GM21515 (cell line): Measurements from ENCODE around the gene PCNX1.

Experiments used
- ATAC-seq: cut with Tn5 transposase; IDR thresholded peaks from one replicate; pipeline ENCODE4 v1.9.1; 2021; ENCODE audit not compliant: unreplicated experiment

The PCNX1 gene

GRCh38 chr14:70956511-70956910 is 49.3 kb downstream of the PCNX1 start:
- ATAC-seq: no peak

- no peak for ATAC-seq
Observed at GRCh38 chr14:70957710-70958109, 50.5 kb downstream of the PCNX1 start.

GRCh38 chr14:70962935-70963334 is 55.7 kb downstream of the PCNX1 start:
- ATAC-seq: no peak

GRCh38 chr14:70964492-70964891 is 57.2 kb downstream of the PCNX1 start:
- ATAC-seq: no peak

- no peak for ATAC-seq
Observed at GRCh38 chr14:70971560-70971959, 64.3 kb downstream of the PCNX1 start.

GRCh38 chr14:70972107-70972976 is 65.1 kb downstream of the PCNX1 start:
- ATAC-seq: no peak

- no peak for ATAC-seq
Observed at GRCh38 chr14:70976591-70976990, 69.3 kb downstream of the PCNX1 start.

GRCh38 chr14:70981000-70981952 is 74.0 kb downstream of the PCNX1 start:
- no peak for ATAC-seq

GRCh38 chr14:70982200-70982599 is 74.9 kb downstream of the PCNX1 start:
- ATAC-seq: no peak

GRCh38 chr14:70987041-70987440 is 79.8 kb downstream of the PCNX1 start:
- no peak for ATAC-seq

- ATAC-seq: no peak
Observed at GRCh38 chr14:70988452-70988851, 81.2 kb downstream of the PCNX1 start.

- no peak for ATAC-seq
Observed at GRCh38 chr14:70993931-70994330, 86.7 kb downstream of the PCNX1 start.

- no peak for ATAC-seq
Observed at GRCh38 chr14:70995211-70995610, 88.0 kb downstream of the PCNX1 start.

GRCh38 chr14:70995671-70996070 is 88.4 kb downstream of the PCNX1 start:
- ATAC-seq: no peak

GRCh38 chr14:70999117-70999516 is 91.9 kb downstream of the PCNX1 start:
- ATAC-seq: no peak

GRCh38 chr14:71000091-71000490 is 92.8 kb downstream of the PCNX1 start:
- no peak for ATAC-seq

GRCh38 chr14:71001742-71002141 is 94.5 kb downstream of the PCNX1 start:
- ATAC-seq: no peak

GRCh38 chr14:71003156-71003555 is 95.9 kb downstream of the PCNX1 start:
- no peak for ATAC-seq

- ATAC-seq: no peak
Observed at GRCh38 chr14:71004481-71004880, 97.2 kb downstream of the PCNX1 start.

- no peak for ATAC-seq
Observed at GRCh38 chr14:71005076-71005475, 97.8 kb downstream of the PCNX1 start.

GRCh38 chr14:71006200-71006563 is 98.9 kb downstream of the PCNX1 start:
- ATAC-seq: no peak

- ATAC-seq: no peak
Observed at GRCh38 chr14:71011479-71011878, 104.2 kb downstream of the PCNX1 start.
